ENCODE results near the gene JARID2. TPM values are rescaled to one million over a fixed set of nuclear protein-coding genes. Genes with fewer than 3 reads are reported as not detected.

The JARID2 gene
- total RNA-seq, 4 donors from 2014 or later, result 6.6 to 8.1 (median 7.5) TPM

- intact Hi-C loops (cut with DNase I), result no loop called here
- TF ChIP-seq CTCF (IDR thresholded peaks at IDR 0.05), result no peak
- H3K4me3 ChIP-seq (replicated peaks in 1 of 3), result no peak overlapping the region
- 89 to 97% methylated on average over 5 of the region's 5 CpGs for WGBS, 2 donors
- no peaks in the 10 kb centered on the region for H3K36me3 ChIP-seq
- no peaks in the 10 kb centered on the region for H3K9me3 ChIP-seq
- no peaks in the 10 kb centered on the region for H3K27me3 ChIP-seq
- H3K27ac ChIP-seq, result no peak overlapping the region
- DNase-seq, result no peak
- H3K4me1 ChIP-seq, result peaks cover 0 to 8% of the 10 kb centered on the region in 2 donors
Observed at GRCh38 chr6:15447546-15448267, 201.8 kb downstream of the JARID2 start.

GRCh38 chr6:15449011-15449410, 203.1 kb downstream of the JARID2 start:
- no peak for DNase-seq
- Histone ChIP-seq H3K27me3 (no peaks in the 10 kb centered on the region), H3K4me1 (peaks cover 0 to 5% of the 10 kb centered on the region in 2 donors), H3K4me3 (replicated peaks in 1 of 3) (no peak overlapping the region), H3K9me3 (no peaks in the 10 kb centered on the region), H3K36me3 (no peaks in the 10 kb centered on the region), H3K27ac (no peak overlapping the region)
- no peak for TF ChIP-seq POLR2A (IDR thresholded peaks at IDR 0.05)
- no peak for TF ChIP-seq CTCF (IDR thresholded peaks at IDR 0.05)
- intact Hi-C loops (cut with DNase I), result no loop called here
- 90 to 98% methylated on average over 2 of the region's 2 CpGs for WGBS, 2 donors

- intact Hi-C loops (cut with DNase I), result no loop called here
- WGBS, 2 donors, result 96 to 98% methylated on average over 4 of the region's 4 CpGs
- Histone ChIP-seq H3K27me3 (no peaks in the 10 kb centered on the region), H3K9me3 (no peaks in the 10 kb centered on the region), H3K27ac (no peak overlapping the region), H3K36me3 (no peaks in the 10 kb centered on the region), H3K4me1 (no peaks in the 10 kb centered on the region), H3K4me3 (replicated peaks in 1 of 3) (no peak overlapping the region)
- TF ChIP-seq POLR2A (IDR thresholded peaks at IDR 0.05), result no peak
- TF ChIP-seq CTCF (IDR thresholded peaks at IDR 0.05), result no peak
- DNase-seq, result no peak
Observed at GRCh38 chr6:15451738-15452137, 205.9 kb downstream of the JARID2 start.

- Histone ChIP-seq H3K36me3 (no peaks in the 10 kb centered on the region), H3K4me1 (no peaks in the 10 kb centered on the region), H3K27ac (no peak overlapping the region), H3K9me3 (no peaks in the 10 kb centered on the region), H3K4me3 (replicated peaks in 1 of 3) (no peak overlapping the region), H3K27me3 (no peaks in the 10 kb centered on the region)
- no peak for DNase-seq
- intact Hi-C loops (cut with DNase I), result no loop called here
- WGBS, 2 donors, result 91% methylated on average over 9 of the region's 9 CpGs
- TF ChIP-seq POLR2A (IDR thresholded peaks at IDR 0.05) (no peak), CTCF (IDR thresholded peaks at IDR 0.05) (no peak)
Observed at GRCh38 chr6:15452182-15452941, 206.5 kb downstream of the JARID2 start.

GRCh38 chr6:15453186-15453585, 207.3 kb downstream of the JARID2 start:
- Histone ChIP-seq H3K36me3 (no peaks in the 10 kb centered on the region), H3K4me1 (no peaks in the 10 kb centered on the region), H3K27me3 (no peaks in the 10 kb centered on the region), H3K9me3 (no peaks in the 10 kb centered on the region), H3K4me3 (replicated peaks in 1 of 3) (no peak overlapping the region), H3K27ac (no peak overlapping the region)
- TF ChIP-seq CTCF (IDR thresholded peaks at IDR 0.05) (no peak), POLR2A (IDR thresholded peaks at IDR 0.05) (no peak)
- DNase-seq, result no peak
- intact Hi-C loops (cut with DNase I), result no loop called here
- 81 to 86% methylated on average over 4 of the region's 4 CpGs for WGBS, 2 donors

Data from thyroid gland (tissue), 4 donors.